NCI-H2107 treated with DMSO at 0.1 percent for 48 hours (cell line): ENCODE results near the gene CELF5.
"Not testable (repeated sequence)": the region's sequence is repeated elsewhere in the genome, so short reads cannot be mapped to it uniquely, and the experiment has no call there.

ENCODE experiments used
- DNase-seq: peaks from one replicate; lab custom pipeline; 2025; ENCODE audit not compliant: unreplicated experiment; lab: John Stamatoyannopoulos, UW

CELF5 gene

GRCh38 chr19:3189702-3190469 lies 34.6 kb upstream of the CELF5 start:
- DNase-seq, result no peak

GRCh38 chr19:3190470-3190770 lies 34.0 kb upstream of the CELF5 start:
- DNase-seq, result no peak

GRCh38 chr19:3190921-3191805 lies 33.3 kb upstream of the CELF5 start:
- no peak for DNase-seq

- not testable (repeated sequence) for DNase-seq
These were observed 32.7 kb upstream of the CELF5 start for GRCh38 chr19:3191806-3192104.

- DNase-seq, result no peak
These were observed 32.2 kb upstream of the CELF5 start for GRCh38 chr19:3192228-3192635.

GRCh38 chr19:3192684-3193083 lies 31.8 kb upstream of the CELF5 start:
- no peak for DNase-seq

GRCh38 chr19:3193256-3194105 lies 31.0 kb upstream of the CELF5 start:
- DNase-seq, result no peak

- no peak for DNase-seq
These were observed 30.1 kb upstream of the CELF5 start for GRCh38 chr19:3194106-3195087.

GRCh38 chr19:3196064-3196932 lies 28.2 kb upstream of the CELF5 start:
- DNase-seq, result no peak

GRCh38 chr19:3196933-3197205 lies 27.6 kb upstream of the CELF5 start:
- DNase-seq, result no peak

GRCh38 chr19:3198901-3199700 lies 25.4 kb upstream of the CELF5 start:
- no peak for DNase-seq

GRCh38 chr19:3201072-3201700 lies 23.3 kb upstream of the CELF5 start:
- DNase-seq, result no peak

- DNase-seq, result no peak
These were observed 22.6 kb upstream of the CELF5 start for GRCh38 chr19:3201911-3202310.

GRCh38 chr19:3202346-3202745 lies 22.1 kb upstream of the CELF5 start:
- no peak for DNase-seq

GRCh38 chr19:3202895-3203294 lies 21.6 kb upstream of the CELF5 start:
- not testable (repeated sequence) for DNase-seq

- no peak for DNase-seq
These were observed 20.4 kb upstream of the CELF5 start for GRCh38 chr19:3203805-3204645.

- DNase-seq, result no peak
These were observed 19.7 kb upstream of the CELF5 start for GRCh38 chr19:3204646-3205275.
